ENCODE results near the gene RAMP1. TPM values are rescaled to one million over a fixed set of nuclear protein-coding genes. Genes with fewer than 3 reads are reported as not detected.

RAMP1 gene
- total RNA-seq, 1 donor: 35.0 TPM

GRCh38 chr2:237854295-237854694, 5.1 kb upstream of the RAMP1 start:
- TF ChIP-seq, protein P1, sequence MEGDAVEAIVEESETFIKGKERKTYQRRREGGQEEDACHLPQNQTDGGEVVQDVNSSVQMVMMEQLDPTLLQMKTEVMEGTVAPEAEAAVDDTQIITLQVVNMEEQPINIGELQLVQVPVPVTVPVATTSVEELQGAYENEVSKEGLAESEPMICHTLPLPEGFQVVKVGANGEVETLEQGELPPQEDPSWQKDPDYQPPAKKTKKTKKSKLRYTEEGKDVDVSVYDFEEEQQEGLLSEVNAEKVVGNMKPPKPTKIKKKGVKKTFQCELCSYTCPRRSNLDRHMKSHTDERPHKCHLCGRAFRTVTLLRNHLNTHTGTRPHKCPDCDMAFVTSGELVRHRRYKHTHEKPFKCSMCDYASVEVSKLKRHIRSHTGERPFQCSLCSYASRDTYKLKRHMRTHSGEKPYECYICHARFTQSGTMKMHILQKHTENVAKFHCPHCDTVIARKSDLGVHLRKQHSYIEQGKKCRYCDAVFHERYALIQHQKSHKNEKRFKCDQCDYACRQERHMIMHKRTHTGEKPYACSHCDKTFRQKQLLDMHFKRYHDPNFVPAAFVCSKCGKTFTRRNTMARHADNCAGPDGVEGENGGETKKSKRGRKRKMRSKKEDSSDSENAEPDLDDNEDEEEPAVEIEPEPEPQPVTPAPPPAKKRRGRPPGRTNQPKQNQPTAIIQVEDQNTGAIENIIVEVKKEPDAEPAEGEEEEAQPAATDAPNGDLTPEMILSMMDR (IDR thresholded peaks at IDR 0.05; ENCODE audit: insufficient read depth, low read depth, low read length): no peak
- no peak overlapping the region for H3K4me3 ChIP-seq (ENCODE audit: low read depth, low read length)
- DNase-seq (ENCODE audit: low read depth): no peak

DNA sequence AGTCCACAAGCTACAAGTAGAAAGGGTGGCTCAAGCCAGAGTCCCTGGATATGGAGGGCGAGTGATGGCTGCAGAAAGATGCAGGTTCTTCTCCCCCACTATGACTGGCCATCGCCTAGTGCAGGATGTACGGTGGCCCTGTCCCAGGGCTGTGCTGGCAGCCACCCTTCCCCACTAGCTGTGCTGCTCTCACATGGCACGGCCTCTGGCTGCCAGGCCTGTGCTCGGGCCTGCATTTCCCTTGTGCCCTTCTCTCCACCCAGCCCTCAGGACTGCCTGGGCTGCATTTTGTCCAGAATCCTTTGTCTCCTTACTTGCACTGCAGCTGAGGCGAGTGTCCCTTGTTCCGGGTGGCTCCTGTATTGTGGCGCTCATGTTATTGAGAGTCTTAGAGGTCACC, 1.6 kb upstream of the RAMP1 start:
- TF ChIP-seq, protein P1 (IDR thresholded peaks at IDR 0.05; ENCODE audit: insufficient read depth, low read depth, low read length): no peak
- DNase-seq (ENCODE audit: low read depth): no peak
- no peak overlapping the region for H3K4me3 ChIP-seq (ENCODE audit: low read depth, low read length)

DNA sequence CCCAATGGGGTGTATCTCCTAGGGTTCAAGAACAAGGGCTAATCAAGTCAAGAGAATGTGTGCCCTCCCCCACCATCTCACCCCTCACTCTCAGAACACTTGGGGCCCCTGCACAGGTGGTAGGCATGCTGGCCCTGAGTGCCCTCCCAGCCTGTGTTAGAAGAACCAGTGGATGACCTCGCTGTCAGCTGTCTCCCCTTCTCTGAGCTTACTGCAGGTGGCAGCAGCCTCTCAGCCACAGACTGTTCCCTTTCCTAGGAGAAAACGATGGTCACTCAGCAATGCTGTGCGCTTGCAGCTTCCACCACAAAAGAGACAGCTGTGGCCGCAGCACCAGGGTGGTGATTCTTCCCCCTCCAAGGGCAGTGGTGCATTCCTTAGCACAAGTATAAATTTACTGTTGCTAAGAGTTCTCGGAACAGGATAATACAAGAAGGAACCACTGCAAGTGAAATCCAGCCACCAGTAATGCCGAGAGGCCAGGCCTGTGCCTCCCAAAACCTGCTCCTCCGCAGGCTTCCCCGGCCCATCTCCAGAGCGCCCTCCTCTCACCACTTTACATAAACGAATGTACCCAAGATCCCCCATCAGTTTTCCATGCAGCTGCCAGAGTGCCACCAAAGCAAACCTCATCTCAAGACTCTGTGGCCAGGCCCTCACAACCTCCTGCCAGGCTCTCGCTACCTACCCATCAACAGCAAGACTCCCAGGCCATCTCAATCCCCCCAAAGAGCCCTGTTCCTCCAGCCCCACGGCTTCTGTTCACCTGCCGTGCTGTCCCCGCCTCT, 935 bp upstream of the RAMP1 start:
- DNase-seq (ENCODE audit: low read depth): peak; percentile 87
- H3K4me3 ChIP-seq (ENCODE audit: low read depth, low read length): peak overlapping the region; percentile 46
- TF ChIP-seq, protein P1 (IDR thresholded peaks at IDR 0.05; ENCODE audit: insufficient read depth, low read depth, low read length): peak; percentile 92

- DNase-seq (ENCODE audit: low read depth): no peak
- TF ChIP-seq, protein P1 (IDR thresholded peaks at IDR 0.05; ENCODE audit: insufficient read depth, low read depth, low read length): no peak
- H3K4me3 ChIP-seq (ENCODE audit: low read depth, low read length): peak overlapping the region; percentile 46
Observed at GRCh38 chr2:237859082-237859433, 365 bp upstream of the RAMP1 start.

GRCh38 chr2:237860273-237860935, 981 bp downstream of the RAMP1 start:
- DNase-seq (ENCODE audit: low read depth): no peak
- peak overlapping the region; percentile 54 for H3K4me3 ChIP-seq (ENCODE audit: low read depth, low read length)
- TF ChIP-seq, protein P1 (IDR thresholded peaks at IDR 0.05; ENCODE audit: insufficient read depth, low read depth, low read length): no peak

- no peak overlapping the region for H3K4me3 ChIP-seq (ENCODE audit: low read depth, low read length)
- TF ChIP-seq, protein P1 (IDR thresholded peaks at IDR 0.05; ENCODE audit: insufficient read depth, low read depth, low read length): no peak
- DNase-seq (ENCODE audit: low read depth): no peak
Observed at GRCh38 chr2:237861875-237862527, 2.6 kb downstream of the RAMP1 start.
